HT-29 (cell line): Measurements from ENCODE around the gene GOLGA3. TPM values are rescaled to one million over a fixed set of nuclear protein-coding genes. Genes with fewer than 3 reads are reported as not detected.
"Not testable (repeated sequence)": the region's sequence is repeated elsewhere in the genome, so short reads cannot be mapped to it uniquely, and the experiment has no call there.

ENCODE experiments used
- DNase-seq: peaks from one replicate; pipeline ENCODE4 v3.0.0-alpha.2; 2015; ENCODE audit warnings: low spot score
- total RNA-seq: library from RNA; depleted of rRNA; stranded (reverse); fragments of >200 nt; shearing (Covaris generic); gene quantifications from 2 replicates; pipeline ENCODE4 v1.2.3, GENCODE V29; 2014; rRNA removed

Gene GOLGA3, protein sequence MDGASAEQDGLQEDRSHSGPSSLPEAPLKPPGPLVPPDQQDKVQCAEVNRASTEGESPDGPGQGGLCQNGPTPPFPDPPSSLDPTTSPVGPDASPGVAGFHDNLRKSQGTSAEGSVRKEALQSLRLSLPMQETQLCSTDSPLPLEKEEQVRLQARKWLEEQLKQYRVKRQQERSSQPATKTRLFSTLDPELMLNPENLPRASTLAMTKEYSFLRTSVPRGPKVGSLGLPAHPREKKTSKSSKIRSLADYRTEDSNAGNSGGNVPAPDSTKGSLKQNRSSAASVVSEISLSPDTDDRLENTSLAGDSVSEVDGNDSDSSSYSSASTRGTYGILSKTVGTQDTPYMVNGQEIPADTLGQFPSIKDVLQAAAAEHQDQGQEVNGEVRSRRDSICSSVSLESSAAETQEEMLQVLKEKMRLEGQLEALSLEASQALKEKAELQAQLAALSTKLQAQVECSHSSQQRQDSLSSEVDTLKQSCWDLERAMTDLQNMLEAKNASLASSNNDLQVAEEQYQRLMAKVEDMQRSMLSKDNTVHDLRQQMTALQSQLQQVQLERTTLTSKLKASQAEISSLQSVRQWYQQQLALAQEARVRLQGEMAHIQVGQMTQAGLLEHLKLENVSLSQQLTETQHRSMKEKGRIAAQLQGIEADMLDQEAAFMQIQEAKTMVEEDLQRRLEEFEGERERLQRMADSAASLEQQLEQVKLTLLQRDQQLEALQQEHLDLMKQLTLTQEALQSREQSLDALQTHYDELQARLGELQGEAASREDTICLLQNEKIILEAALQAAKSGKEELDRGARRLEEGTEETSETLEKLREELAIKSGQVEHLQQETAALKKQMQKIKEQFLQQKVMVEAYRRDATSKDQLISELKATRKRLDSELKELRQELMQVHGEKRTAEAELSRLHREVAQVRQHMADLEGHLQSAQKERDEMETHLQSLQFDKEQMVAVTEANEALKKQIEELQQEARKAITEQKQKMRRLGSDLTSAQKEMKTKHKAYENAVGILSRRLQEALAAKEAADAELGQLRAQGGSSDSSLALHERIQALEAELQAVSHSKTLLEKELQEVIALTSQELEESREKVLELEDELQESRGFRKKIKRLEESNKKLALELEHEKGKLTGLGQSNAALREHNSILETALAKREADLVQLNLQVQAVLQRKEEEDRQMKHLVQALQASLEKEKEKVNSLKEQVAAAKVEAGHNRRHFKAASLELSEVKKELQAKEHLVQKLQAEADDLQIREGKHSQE (N-terminal part only)
- total RNA-seq: 74.3 and 81.6 TPM in 2 replicates

DNA sequence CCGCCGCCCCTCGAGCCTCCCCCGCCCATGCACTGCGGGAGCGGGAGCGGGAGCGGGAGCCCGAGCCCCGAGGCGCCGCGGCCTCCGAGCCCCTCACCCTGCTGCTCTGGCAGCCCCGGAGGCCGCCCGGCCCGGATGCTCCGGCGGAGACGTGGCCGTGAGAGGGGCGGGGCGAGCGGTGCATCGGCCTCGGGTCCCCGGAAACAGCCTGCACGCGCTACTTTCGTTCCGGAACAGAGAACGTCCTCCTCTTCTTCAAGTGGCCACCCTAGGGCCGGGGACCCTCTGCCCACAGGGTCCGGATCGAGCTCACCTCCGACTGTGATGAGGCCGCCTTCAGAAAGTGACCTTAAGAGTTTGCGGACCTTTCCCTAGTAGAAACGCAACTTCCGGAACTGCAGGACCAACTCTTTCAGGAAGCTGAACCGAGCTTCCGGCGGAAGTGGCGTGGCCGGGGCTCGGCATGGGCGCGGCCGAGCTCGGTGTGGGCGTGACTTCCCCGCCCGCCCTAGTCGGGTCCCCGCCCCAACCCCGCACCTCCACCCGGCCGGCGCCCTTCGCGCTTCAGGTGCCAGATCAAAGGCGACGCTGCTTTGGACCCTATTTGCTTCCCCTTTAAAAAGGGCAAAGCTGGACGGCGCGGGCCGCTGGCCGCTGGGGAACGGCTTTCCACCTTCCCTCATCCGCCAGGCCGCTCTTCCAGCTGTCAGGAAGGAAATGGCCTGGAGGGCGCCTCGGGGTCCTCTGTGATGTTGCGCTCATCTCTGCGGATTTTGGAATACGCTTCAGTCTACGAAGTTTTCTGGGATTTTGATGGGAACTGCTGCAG is at the start of gene GOLGA3:
Gene GOLGA3 (minus strand): TSS at position 164 of the 829 bp plus-strand sequence. CDS start 6,741 bp downstream, outside the sequence.
- DNase-seq: peak; percentile 92

DNA sequence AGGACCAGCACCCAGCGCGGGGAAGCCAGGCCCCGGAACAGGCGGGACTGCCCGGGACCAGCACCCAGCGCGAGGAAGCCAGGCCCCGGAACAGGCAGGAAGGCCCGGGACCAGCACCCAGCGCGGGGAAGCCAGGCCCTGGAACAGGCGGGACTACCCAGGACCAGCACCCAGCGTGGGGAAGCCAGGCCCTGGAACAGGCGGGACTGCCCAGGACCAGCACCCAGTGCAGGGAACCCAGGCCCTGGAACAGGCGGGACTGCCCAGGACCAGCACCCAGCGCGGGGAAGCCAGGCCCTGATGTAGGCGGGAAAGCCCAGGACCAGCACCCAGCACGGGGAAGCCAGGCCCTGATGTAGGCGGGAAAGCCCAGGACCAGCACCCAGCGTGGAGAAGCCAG is 46.0 kb upstream of the GOLGA3 start:
- not testable (repeated sequence) for DNase-seq

DNA sequence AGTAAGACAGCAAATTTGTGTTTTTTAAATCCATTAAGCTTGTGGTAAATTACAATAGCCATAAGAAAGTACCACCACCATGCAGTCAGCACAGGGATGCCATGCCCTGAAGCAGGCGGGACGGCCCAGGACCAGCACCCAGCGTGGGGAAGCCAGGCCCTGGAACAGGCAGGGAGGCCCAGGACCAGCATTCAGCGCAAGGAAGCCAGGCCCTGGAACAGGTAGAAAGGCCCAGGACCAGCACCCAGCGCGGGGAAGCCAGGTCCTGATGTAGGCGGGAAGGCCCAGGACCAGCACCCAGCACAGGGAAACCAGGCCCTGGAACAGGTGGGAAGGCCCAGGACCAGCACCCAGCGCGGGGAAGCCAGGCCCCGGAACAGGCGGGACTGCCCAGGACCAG is 45.5 kb upstream of the GOLGA3 start:
- DNase-seq: no peak

DNA sequence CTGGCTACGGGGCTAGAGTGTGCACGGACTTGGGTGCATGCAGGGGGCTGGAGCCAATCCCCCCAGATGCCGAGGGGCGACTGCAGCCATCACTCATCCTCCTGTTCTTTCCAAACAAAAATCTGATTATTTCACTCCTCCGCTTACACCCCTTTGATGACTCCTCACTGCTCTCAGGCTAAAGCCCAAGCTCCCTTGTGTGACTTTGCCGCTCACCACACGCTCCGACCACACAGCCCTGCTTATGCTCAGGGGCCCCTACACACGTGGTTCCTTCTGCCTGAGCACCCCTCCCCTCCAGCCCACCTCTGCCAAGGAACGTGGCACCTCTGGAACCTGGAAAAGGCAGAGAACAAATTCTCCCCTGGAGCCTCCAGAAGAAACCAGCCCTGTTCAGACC is 45.1 kb upstream of the GOLGA3 start:
- no peak for DNase-seq

DNA sequence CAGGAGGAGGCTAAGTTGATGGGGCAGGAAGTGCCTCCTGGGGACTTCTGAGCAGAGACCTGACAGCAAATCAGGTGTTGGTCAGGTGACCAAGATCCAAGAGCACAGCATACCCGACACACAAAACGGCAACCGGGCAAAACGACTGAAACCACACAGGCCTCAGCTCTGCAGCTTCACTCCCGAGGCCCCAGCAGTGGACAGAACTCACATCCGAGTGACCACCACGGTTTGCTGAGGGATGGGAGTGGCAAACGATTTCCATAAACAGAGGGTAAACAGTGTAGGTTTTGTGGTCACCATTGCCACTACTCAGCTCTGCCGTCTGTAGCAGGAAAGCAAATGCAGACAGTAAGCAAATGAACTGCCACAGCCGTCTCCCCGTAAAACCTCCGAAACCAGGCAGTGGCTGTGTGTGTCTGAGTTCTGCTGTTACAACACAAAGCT is 44.3 kb upstream of the GOLGA3 start:
- no peak for DNase-seq

DNA sequence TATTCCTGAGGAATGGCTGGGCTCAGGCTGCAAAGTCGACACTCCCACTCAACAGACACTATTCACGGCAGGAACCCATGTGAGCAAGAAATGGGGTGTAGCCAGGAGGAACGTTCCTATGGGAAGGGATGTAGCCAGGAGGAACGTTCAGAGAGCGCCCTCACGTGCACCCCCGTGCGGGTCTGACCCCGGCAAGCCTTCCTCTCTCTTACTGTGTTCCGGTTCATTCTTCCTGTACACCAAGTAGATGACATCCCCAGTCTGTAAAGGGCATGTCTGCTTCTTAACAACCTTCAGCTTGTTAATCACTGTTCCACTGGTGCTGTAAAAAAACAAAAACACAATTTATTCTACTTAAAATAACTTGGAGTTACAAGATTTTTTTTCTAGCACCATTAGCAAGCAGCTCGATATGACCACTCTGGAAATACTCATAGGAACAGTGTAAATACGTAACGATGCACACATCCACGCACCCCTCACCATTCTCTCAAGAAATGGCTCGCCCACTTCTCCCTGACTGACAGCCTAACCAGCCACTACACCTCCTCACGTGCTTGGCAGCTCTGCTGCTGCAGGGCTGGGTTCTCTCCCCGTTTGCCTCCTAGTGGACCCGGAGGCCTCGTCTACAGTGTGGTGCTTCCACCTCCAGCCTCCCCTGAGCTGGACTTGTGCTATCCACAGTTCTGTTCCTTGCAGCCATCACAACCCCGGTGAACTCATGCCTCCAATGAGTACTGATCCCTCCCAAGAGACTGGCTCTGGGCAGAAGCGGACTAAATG is 43.6 kb upstream of the GOLGA3 start:
- no peak for DNase-seq

DNA sequence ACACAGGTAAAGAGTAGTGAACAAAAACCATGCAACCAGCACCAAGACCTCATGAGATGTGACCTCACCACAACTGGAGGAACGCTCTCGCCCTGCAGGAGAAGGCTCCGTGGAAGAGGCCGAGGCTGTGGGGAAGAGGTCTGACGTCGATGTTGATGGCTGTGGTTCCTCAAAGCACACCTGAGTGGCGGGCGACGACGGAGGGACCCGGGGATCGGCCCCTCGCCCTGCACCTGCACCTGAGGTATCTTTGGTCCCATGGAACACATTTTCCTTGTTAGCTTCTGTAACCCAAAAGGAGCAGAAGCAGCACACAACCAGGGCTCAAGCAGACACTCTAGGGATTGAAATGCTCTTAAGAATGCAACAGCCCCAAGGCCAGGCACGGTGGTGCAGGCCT is 40.9 kb upstream of the GOLGA3 start:
- DNase-seq: no peak

DNA sequence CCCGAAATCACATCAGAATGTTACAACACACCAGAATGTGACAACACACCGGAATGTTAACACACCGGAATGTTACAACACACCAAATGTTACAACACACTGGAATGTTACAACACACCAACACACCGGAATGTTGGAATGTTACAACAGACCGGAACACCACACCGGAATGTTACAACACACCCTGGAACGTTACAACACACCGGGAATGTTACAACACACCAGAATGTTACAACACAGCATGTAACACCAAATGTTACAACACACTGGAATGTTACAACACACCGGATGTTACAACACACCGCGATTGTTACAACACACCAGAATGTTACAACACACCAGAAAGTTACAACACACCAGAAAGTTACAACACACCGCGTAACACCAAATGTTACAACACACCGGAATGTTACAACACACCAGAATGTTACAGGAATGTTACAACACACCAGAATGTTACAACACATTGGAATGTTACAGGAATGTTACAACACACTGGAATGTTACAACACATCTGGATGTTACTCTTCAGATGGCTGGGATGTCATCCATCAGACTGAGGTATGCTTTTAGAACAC is 37.7 kb upstream of the GOLGA3 start:
- DNase-seq: no peak

DNA sequence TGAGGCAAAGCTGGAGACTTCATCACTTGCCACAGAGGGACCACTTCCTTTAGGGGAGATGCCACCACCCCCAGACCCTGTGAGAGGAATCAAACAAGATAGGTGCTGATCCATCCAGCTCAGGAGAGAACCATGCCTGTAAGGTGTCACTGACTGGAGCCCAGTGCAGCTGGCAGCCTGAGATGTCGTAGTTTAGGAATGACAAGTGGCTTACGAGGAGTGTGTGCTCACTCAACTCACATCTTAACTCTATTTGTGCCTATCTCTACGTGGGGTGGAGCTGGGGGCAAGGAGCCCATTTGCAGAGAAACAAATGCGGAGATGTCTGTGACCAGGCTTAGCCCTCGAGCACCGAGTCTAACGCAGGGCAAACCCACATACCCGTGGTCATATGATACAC is 32.9 kb upstream of the GOLGA3 start:
- DNase-seq: no peak

DNA sequence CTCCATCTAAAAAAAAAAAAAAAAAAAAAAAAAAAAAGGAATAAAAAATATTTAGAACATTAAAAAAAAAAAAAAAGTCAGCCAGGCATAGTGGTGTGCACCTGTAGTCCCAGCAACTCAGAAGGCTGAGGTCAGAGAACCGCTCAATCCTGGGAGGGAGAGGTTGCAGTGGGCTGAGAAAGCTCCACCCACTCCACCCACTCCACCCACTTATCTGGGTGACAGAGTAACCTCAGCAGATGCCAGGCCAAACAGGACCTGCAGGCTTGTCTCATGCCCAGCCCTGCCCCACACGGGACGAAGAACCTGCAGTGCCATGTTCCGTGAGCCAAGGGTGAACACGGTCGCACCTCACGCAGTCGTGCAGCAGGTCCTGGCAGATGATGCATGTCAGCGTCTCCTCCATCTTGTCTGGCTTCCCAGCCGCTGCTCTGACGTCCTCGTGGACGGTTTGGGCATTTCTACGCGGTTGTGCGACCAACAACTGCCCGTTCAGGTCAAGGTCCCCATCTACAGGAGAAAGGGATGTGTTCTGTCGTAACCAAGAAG is 30.1 kb upstream of the GOLGA3 start:
- DNase-seq: no peak

DNA sequence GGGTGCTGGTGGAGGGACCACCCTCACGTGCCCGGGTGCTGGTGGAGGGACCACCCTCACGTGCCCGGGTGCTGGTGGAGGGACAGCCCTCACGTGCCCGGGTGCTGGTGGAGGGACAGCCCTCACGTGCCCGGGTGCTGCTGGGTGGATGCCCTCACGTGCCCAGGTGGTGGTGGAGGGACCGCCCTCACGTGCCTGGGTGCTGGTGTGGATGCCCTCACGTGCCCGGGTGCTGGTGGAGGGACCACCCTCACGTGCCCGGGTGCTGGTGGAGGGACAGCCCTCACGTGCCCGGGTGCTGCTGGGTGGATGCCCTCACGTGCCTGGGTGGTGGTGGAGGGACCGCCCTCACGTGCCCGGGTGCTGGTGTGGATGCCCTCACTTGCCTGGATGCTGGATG is 28.4 kb upstream of the GOLGA3 start:
- not testable (repeated sequence) for DNase-seq

DNA sequence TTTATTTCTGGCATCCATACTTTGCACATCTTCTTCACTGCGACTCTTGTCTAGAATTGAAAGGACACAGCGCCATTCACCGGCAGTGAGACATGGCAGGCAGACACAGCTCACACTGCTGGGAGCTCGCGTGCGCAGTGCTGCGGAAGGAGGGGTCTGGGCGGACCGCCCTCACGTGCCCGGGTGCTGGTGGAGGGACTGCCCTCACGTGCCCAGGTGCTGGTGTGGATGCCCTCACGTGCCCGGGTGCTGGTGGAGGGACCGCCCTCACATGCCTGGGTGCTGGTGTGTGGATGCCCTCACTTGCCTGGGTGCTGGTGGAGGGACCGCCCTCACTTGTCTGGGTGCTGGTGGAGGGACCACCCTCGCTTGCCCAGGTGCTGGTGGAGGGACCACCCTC is 27.9 kb upstream of the GOLGA3 start:
- DNase-seq: no peak

DNA sequence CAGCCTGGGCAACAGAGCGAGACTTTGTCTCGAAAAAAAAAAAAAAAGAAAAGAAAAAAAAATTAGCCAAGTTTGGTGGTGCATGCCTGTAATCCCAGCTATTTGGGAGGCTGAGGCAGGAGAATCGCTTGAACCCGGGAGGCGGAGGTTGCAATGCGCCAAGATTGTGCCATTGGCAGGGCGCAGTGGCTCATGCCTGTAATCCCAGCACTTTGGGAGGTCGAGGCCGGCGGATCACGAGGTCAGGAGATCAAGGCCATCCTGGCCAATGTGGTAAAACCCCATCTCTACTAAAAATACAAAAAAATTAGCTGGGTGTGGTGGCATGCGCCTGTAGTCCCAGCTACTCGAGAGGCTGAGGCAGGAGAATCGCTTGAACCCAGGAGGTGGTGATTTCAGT is 26.5 kb upstream of the GOLGA3 start:
- not testable (repeated sequence) for DNase-seq

DNA sequence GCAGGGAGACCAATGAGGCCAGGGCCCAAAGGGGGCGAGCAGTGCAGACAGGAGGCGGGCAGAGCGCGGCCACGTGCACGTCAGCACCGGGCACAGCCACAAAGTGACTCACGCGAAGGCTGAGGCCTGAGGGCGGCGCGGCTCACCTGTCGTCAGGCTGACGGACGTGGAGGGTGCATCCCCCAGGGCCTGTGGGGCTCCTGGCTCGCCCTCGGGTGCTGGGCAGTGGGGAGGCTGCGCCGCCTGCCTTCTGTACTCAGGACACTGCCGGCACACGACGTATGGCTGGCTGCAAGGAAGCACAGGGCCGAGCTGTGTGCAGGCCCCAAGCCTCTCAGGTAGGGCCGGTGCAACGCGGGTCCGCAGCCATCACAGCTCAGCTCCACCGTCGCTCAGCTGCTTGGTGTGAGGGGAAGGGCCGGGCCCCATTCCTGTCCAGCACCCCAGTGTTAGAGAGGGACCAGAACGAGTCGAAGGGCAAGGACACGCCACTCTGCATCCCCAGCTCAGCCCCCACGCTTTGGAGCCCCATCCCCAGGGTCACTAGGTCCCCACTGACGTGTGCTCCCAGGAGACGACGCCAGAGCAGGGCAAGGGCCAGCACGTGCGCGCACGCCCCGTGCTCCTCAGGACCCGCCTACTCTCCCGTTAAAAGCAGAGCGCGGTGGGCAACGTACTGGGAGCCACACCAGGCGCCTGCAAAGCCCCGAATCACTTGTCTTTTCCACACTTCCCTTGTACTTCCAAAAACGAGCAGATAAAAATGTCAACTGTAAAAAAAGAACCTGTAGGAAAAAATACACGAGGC is 24.8 kb upstream of the GOLGA3 start:
- no peak for DNase-seq

DNA sequence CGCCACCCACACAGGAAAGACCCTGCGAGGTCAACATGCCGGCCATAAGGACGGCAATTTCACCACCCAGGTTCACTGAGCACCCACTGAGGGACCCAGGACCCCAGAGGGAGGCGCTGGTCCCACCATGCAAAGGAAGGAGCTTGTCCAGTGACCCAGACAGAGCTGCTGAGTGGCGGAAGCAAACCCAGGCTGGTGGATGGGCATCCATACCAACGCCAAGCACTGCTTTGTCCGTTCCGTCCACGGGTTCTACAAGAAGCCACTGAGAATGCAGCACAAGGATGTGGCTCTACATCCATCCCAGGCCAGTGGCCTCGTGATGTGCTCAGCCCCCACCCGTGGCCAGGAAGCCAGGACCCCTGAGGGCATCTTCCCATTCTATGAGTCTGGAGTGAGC is 23.8 kb upstream of the GOLGA3 start:
- no peak for DNase-seq

DNA sequence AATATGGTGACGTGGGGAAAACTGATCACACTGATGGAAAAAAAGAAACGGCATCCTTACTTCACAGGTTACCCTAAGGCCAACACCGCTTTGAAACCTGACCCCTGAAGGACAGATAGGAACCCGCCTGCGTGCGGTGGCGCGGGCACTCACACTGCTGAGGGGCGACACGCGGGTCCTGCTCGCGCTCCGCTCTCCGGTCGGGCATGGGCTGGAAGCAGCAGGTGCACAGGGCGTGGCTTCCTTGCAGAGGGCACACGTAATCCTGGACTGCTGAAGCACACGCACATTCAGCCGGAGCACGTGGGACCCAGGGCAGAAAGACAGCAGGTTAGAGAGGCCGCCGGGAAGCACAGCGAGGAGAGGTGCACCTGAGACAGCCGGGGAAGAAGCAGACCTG is 22.8 kb upstream of the GOLGA3 start:
- DNase-seq: no peak

DNA sequence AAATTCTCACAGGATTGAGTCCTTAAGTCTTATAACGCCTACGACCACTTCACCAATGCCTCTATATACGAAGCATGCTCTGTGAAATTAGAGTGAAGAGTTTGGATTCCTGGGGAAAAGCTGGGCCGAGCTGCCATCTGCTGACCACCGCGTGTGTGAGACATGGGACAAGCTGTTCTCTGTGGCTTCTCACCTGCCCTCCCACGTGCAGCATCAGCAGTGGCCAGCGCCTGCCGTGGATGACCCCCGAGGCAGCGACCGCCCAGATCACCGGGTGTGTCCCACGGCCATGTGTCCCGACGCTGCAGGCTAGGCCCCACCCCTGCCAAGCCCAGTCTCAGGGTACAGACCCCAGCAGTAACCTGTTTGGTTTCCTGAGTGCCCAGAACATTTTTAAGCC is 21.6 kb upstream of the GOLGA3 start:
- DNase-seq: no peak

DNA sequence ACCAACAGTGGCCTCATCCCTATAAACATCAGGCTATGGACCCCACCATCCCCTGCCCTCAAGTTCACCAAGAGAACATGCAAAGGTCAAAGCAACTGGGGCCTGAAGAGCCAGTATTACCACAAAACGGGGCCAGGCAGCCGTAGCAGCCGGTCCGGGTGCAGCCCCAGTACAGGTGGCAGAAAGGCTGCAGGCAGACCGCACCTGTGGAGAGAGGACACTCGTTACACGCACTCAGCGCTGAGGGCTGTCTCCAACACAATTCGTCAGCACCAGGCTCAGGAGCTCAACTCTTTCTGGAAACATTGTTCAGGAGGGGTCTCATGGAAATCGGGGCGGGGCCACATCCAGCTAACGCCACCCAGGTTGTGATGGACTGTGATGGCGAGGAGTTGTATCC is 19.9 kb upstream of the GOLGA3 start:
- DNase-seq: no peak
